ENCODE measurements around the gene MT1B. TPM values are rescaled to one million over a fixed set of nuclear protein-coding genes. Genes with fewer than 3 reads are reported as not detected.

The MT1B gene
- total and polyA plus RNA-seq, 9 of the 15 experiments (the other 6 are each of a cell fraction or from before 2014, with no cell fraction given): not detected

- in situ Hi-C loops (cut with MboI): no loop called here
- Histone ChIP-seq H3K4me2 (ENCODE audit: insufficient read depth, low read length) (no peak overlapping the region), H3K9me3 (replicated peaks; ENCODE audit: control insufficient read depth, insufficient read depth, low read depth, low read length) (no peaks in the 10 kb centered on the region), H3K9me1 (ENCODE audit: control insufficient read depth, insufficient read depth, low read length) (no peaks in the 10 kb centered on the region), H3K9ac (ENCODE audit: insufficient read depth in 1 of 2, low read depth in 2 of 2, low read length in 2 of 2) (no peak overlapping the region), H3K27me3 (ENCODE audit: control insufficient read depth in 2 of 2, insufficient read depth in 2 of 2, low read length in 2 of 2) (peaks cover 17 to 39% of the 10 kb centered on the region in 2 experiments), H4K20me1 (replicated peaks; ENCODE audit: control insufficient read depth, insufficient read depth, low read length) (no peaks in the 10 kb centered on the region), H3K4me3 (no peak overlapping the region), H2AFZ (ENCODE audit: low read depth, low read length) (no peak overlapping the region), H3K36me3 (ENCODE audit: control insufficient read depth, insufficient read depth, low read length) (no peaks in the 10 kb centered on the region), H3K4me1 (replicated peaks in 1 of 2; ENCODE audit: control insufficient read depth in 2 of 2, insufficient read depth in 2 of 2, low read length in 2 of 2) (peaks cover 2 to 6% of the 10 kb centered on the region in 2 experiments; a peak in 4 of 5 replicates), H3K79me2 (ENCODE audit: control insufficient read depth, insufficient read depth, low read length) (no peaks in the 10 kb centered on the region), H3K27ac (ENCODE audit: extremely low read depth, low read depth, low read length) (no peak overlapping the region)
- no peak for FAIRE-seq
- no peak for DNase-seq (ENCODE audit: extremely low read depth in 1 of 4, low spot score in 3 of 4)
- intact Hi-C loops (cut with micrococcal nuclease): no loop called here
- no peak for ATAC-seq
- 7% methylated on average over 3 of the region's 3 CpGs for WGBS (ENCODE audit: insufficient coverage, low coverage, missing lambda C conversion rate)
- POLR2A ChIA-PET: no interaction called here
- BruUV-seq (replicated peaks): no TSS peak
- TF ChIP-seq ZNF586 (CRISPR knock-in tag; conservative IDR thresholded peaks at IDR 0.05) (no peak), POLR2H (tag; IDR thresholded peaks at IDR 0.05; ENCODE audit: low read depth) (no peak), KHSRP (IDR thresholded peaks at IDR 0.05) (no peak), POLR3G (IDR thresholded peaks at IDR 0.05; ENCODE audit: extremely low read depth, insufficient read length, insufficient replicate concordance) (no peak), FOXP4 (CRISPR knock-in tag; IDR thresholded peaks at IDR 0.05; ENCODE audit: borderline replicate concordance) (no peak), ZKSCAN8 (CRISPR knock-in tag; IDR thresholded peaks at IDR 0.05) (no peak), ZNF311 (CRISPR knock-in tag; IDR thresholded peaks at IDR 0.05) (no peak)
- CTCF ChIA-PET (ENCODE audit: low intra/inter-chr PET ratio): no interaction called here
These were observed 36.3 kb upstream of the MT1B start for GRCh38 chr16:56615353-56615752.
